ENCODE results near the gene PAWR. TPM values are rescaled to one million over a fixed set of nuclear protein-coding genes. Genes with fewer than 3 reads are reported as not detected.

PAWR gene
- total and polyA plus RNA-seq, 2 of the 13 experiments (the other 11 are each of a cell fraction or from before 2014, with no cell fraction given) = 29.1 to 36.1 TPM

DNA sequence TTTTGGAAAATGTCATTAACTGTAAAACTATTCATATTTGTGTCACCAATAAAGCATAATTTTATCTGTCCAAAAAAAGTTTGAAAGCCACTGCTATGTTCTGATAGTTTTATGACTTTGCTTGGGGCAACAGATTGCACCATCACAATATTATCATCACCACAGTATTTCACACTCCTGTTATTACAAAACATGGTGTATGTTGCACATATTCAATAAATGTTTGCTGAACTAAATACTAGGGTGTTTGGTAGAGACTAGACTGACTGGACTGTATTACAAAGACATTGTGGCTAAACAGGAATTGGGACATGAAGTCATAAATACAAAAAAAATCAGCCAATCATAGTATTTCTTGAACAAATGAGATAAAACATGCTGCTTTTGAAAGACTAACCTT is 55.1 kb downstream of the PAWR start:
- no peaks in the 10 kb centered on the region for H3K9me3 ChIP-seq (ENCODE audit: low read length)
- no peak overlapping the region for H3K9ac ChIP-seq (ENCODE audit: insufficient read depth, low read depth, low read length)
- no TSS peak for BruUV-seq (replicated peaks)
- no peak overlapping the region for H3K4me3 ChIP-seq (replicated peaks in 1 of 3; ENCODE audit: insufficient read depth in 1 of 3, low read depth in 2 of 3, low read length in 3 of 3)
- H3K27ac ChIP-seq (ENCODE audit: extremely low read length, insufficient read depth, low read length) = no peak overlapping the region
- FAIRE-seq (no peak), ATAC-seq (no peak), DNase-seq (ENCODE audit: low spot score) (no peak)
- H3K4me1 ChIP-seq (ENCODE audit: insufficient read depth, low read length) = no peaks in the 10 kb centered on the region; the same call in 1 of the 2 replicates
- TF ChIP-seq KLF15 (CRISPR knock-in tag; IDR thresholded peaks at IDR 0.05; ENCODE audit: borderline replicate concordance) (no peak), SMARCE1 (IDR thresholded peaks at IDR 0.05; ENCODE audit: borderline replicate concordance) (no peak), HOXA5 (CRISPR knock-in tag; IDR thresholded peaks at IDR 0.05) (no peak), ZBTB20 (CRISPR knock-in tag; IDR thresholded peaks at IDR 0.05; ENCODE audit: borderline replicate concordance, low read depth) (no peak), NFIC (IDR thresholded peaks at IDR 0.05; ENCODE audit: low read length) (no peak), ZNF577 (CRISPR knock-in tag; IDR thresholded peaks at IDR 0.05; ENCODE audit: borderline replicate concordance, low read depth) (no peak), JUNB (CRISPR knock-in tag; IDR thresholded peaks at IDR 0.05; ENCODE audit: borderline replicate concordance) (no peak), ZSCAN25 (CRISPR knock-in tag; IDR thresholded peaks at IDR 0.05) (no peak), ZC3H4 (CRISPR knock-in tag; IDR thresholded peaks at IDR 0.05; ENCODE audit: borderline replicate concordance) (no peak), ZNF383 (CRISPR knock-in tag; IDR thresholded peaks at IDR 0.05; ENCODE audit: borderline replicate concordance) (no peak), RFX5 (IDR thresholded peaks at IDR 0.05; ENCODE audit: low read depth, low read length) (no peak)
- TF ChIP-seq, protein P1, sequence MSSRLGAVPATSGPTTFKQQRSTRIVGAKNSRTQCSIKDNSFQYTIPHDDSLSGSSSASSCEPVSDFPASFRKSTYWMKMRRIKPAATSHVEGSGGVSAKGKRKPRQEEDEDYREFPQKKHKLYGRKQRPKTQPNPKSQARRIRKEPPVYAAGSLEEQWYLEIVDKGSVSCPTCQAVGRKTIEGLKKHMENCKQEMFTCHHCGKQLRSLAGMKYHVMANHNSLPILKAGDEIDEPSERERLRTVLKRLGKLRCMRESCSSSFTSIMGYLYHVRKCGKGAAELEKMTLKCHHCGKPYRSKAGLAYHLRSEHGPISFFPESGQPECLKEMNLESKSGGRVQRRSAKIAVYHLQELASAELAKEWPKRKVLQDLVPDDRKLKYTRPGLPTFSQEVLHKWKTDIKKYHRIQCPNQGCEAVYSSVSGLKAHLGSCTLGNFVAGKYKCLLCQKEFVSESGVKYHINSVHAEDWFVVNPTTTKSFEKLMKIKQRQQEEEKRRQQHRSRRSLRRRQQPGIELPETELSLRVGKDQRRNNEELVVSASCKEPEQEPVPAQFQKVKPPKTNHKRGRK (CRISPR knock-in tag; IDR thresholded peaks at IDR 0.05) = no peak
- H3K4me2 ChIP-seq (ENCODE audit: low read depth, low read length) = no peak overlapping the region
- peaks cover 14% of the 10 kb centered on the region for H4K20me1 ChIP-seq (ENCODE audit: insufficient read depth, low read length)
- peaks cover 68% of the 10 kb centered on the region for H3K79me2 ChIP-seq (ENCODE audit: insufficient read depth, low read length)
- CTCF ChIA-PET (ENCODE audit: low intra/inter-chr PET ratio, low total read pairs) = no interaction called here
- in situ Hi-C loops (cut with HindIII; ENCODE audit: extremely low pct_ligation_motif_present, low pct_unique_long_range_greater_than_20kb) = no loop called here
- H3K36me3 ChIP-seq (replicated peaks in 1 of 2; ENCODE audit: control insufficient read depth in 1 of 2, insufficient read depth in 2 of 2, low read length in 2 of 2) = peaks cover 0 to under 1% of the 10 kb centered on the region in 2 experiments; a peak in 2 of 5 replicates
- intact Hi-C loops (cut with micrococcal nuclease; ENCODE audit: unreplicated experiment) = no loop called here
- H2AFZ ChIP-seq (ENCODE audit: low read length) = no peak overlapping the region
- H3K27me3 ChIP-seq (ENCODE audit: control insufficient read depth in 1 of 2, insufficient read depth in 2 of 2, low read length in 2 of 2) = no peaks in the 10 kb centered on the region
- POLR2A ChIA-PET = no interaction called here
